ENCODE data around the gene FPR2. TPM values are rescaled to one million over a fixed set of nuclear protein-coding genes. Genes with fewer than 3 reads are reported as not detected.

Gene FPR2
- total and polyA plus RNA-seq, 10 of the 15 experiments (the other 5 are each of a cell fraction or from before 2014, with no cell fraction given): not detected

- no peaks in the 10 kb centered on the region; the same call in 2 of the 3 replicates for H3K9me3 ChIP-seq (replicated peaks; ENCODE audit: control insufficient read depth, insufficient read depth, low read length)
- H3K9ac ChIP-seq (ENCODE audit: control insufficient read depth, insufficient read depth, low read length): no peak overlapping the region
- ChIA-PET SMC1A (ENCODE audit: uncharacterized antibody, unreplicated experiment) (no interaction called here), POLR2A (no interaction called here), RAD21 (ENCODE audit: unreplicated experiment) (no interaction called here), CTCF (no interaction called here)
- no peaks in the 10 kb centered on the region for H3K36me3 ChIP-seq (ENCODE audit: control insufficient read depth in 2 of 2, insufficient read depth in 2 of 2, low read length in 1 of 2)
- intact Hi-C loops (cut with micrococcal nuclease; ENCODE audit: unreplicated experiment): no loop called here
- BruUV-seq (replicated peaks): no TSS peak
- H3K27me3 ChIP-seq (replicated peaks in 1 of 2; ENCODE audit: control insufficient read depth in 2 of 2, insufficient read depth in 2 of 2, low read length in 1 of 2): no peaks in the 10 kb centered on the region
- H3K79me2 ChIP-seq (ENCODE audit: control insufficient read depth, insufficient read depth, low read length): no peaks in the 10 kb centered on the region
- ATAC-seq (no peak), FAIRE-seq (no peak), DNase-seq (ENCODE audit: low read depth, low spot score) (no peak)
- no peak overlapping the region for H3K27ac ChIP-seq (ENCODE audit: control insufficient read depth, insufficient read depth)
- H3K4me2 ChIP-seq (ENCODE audit: control insufficient read depth, insufficient read depth): no peak overlapping the region
- in situ Hi-C loops (cut with MboI): no loop called here
- H2AFZ ChIP-seq (ENCODE audit: control insufficient read depth, low read depth, low read length): no peak overlapping the region
- 12% methylated on average over 2 of the region's 2 CpGs for WGBS (ENCODE audit: insufficient coverage, insufficient replicate concordance, low lambda C conversion rate, missing lambda C conversion rate)
- no peaks in the 10 kb centered on the region for H4K20me1 ChIP-seq (ENCODE audit: control insufficient read depth, insufficient read depth)
- no peaks in the 10 kb centered on the region for H3K4me1 ChIP-seq (ENCODE audit: control insufficient read depth, insufficient read depth, low read length)
- no peak overlapping the region for H3K4me3 ChIP-seq
- TF ChIP-seq RAD51 (IDR thresholded peaks at IDR 0.05) (no peak), EZH2 (IDR thresholded peaks at IDR 0.05; ENCODE audit: borderline replicate concordance, control insufficient read depth, low read depth, low read length) (no peak), CHD1 (IDR thresholded peaks at IDR 0.05; ENCODE audit: low read depth, low read length) (no peak), ZNF207 (IDR thresholded peaks at IDR 0.05; ENCODE audit: borderline replicate concordance) (no peak), SMC3 (IDR thresholded peaks at IDR 0.05; ENCODE audit: borderline replicate concordance, low read length) (no peak), IKZF1 (conservative IDR thresholded peaks at IDR 0.05) (no peak), NR2F1 (conservative IDR thresholded peaks at IDR 0.05) (no peak), ZBTB11 (CRISPR knock-in tag; IDR thresholded peaks at IDR 0.05) (no peak), CUX1 (IDR thresholded peaks at IDR 0.05; ENCODE audit: insufficient replicate concordance, low read depth, low read length) (no peak), STAT1 (conservative IDR thresholded peaks at IDR 0.05) (no peak), MEF2B (IDR thresholded peaks at IDR 0.05; ENCODE audit: partially characterized antibody, poor library complexity, severe bottlenecking) (no peak), NFIC (IDR thresholded peaks at IDR 0.05; ENCODE audit: low read depth, low read length) (no peak), MTA2 (IDR thresholded peaks at IDR 0.05; ENCODE audit: low read depth) (no peak)
- TF ChIP-seq, protein P1, sequence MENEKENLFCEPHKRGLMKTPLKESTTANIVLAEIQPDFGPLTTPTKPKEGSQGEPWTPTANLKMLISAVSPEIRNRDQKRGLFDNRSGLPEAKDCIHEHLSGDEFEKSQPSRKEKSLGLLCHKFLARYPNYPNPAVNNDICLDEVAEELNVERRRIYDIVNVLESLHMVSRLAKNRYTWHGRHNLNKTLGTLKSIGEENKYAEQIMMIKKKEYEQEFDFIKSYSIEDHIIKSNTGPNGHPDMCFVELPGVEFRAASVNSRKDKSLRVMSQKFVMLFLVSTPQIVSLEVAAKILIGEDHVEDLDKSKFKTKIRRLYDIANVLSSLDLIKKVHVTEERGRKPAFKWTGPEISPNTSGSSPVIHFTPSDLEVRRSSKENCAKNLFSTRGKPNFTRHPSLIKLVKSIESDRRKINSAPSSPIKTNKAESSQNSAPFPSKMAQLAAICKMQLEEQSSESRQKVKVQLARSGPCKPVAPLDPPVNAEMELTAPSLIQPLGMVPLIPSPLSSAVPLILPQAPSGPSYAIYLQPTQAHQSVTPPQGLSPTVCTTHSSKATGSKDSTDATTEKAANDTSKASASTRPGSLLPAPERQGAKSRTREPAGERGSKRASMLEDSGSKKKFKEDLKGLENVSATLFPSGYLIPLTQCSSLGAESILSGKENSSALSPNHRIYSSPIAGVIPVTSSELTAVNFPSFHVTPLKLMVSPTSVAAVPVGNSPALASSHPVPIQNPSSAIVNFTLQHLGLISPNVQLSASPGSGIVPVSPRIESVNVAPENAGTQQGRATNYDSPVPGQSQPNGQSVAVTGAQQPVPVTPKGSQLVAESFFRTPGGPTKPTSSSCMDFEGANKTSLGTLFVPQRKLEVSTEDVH (IDR thresholded peaks at IDR 0.05; ENCODE audit: low read depth, partially characterized antibody): no peak
Measured at GRCh38 chr19:51793994-51794393, 33.0 kb downstream of the FPR2 start.

Data from GM12878 (cell line).